Common myeloid progenitor, CD34-positive (primary cell): ENCODE data around the gene TGIF1. TPM values are rescaled to one million over a fixed set of nuclear protein-coding genes. Genes with fewer than 3 reads are reported as not detected.

Source experiments
- CTCF ChIA-PET: fragments of 350-600 bp; sonication (Branson Sonifier 250); formaldehyde crosslinking; loops from one replicate; lab custom pipeline; 2021; ENCODE audit warnings: antibody characterized with exemption; lab: Charles Lee
- POLR2A ChIA-PET: fragments of 350-600 bp; sonication (Branson Sonifier 250); formaldehyde crosslinking; loops from one replicate; lab custom pipeline; 2021; ENCODE audit warnings: antibody characterized with exemption; lab: Charles Lee
- DNase-seq, 3 donors: peaks; one replicate each; pipeline versions ENCODE4 v3.0.0 to v3.0.0-alpha.2; 2013
- H3K27ac ChIP-seq, 2 experiments: 1 replicate in 1 of 2; 2 replicates in 1 of 2; pipeline ENCODE4 v1.7.0; 2013; ENCODE audit warnings: inconsistent platforms in 2 of 2, low read length in 2 of 2, mild to moderate bottlenecking in 2 of 2, low read depth in 1 of 2, moderate library complexity in 1 of 2; ENCODE audit not compliant: severe bottlenecking in 2 of 2, insufficient read depth in 1 of 2, poor library complexity in 1 of 2
- H3K27me3 ChIP-seq, 5 experiments: replicated peaks in 2 of 5; 1 replicate in 3 of 5; 2 replicates in 2 of 5; pipeline versions ENCODE4 v1.6.1 to v1.7.0; 2013; ENCODE audit warnings: low read length in 4 of 5, mild to moderate bottlenecking in 2 of 5, moderate library complexity in 2 of 5, inconsistent platforms in 1 of 5; ENCODE audit not compliant: insufficient read depth in 5 of 5, control insufficient read depth in 4 of 5
- H3K36me3 ChIP-seq, 4 experiments: 1 replicate in 2 of 4; 2 replicates in 2 of 4; pipeline versions ENCODE4 v1.6.1 to v1.7.0; 2013; ENCODE audit warnings: low read length in 3 of 4, control low read depth in 1 of 4, mild to moderate bottlenecking in 1 of 4; ENCODE audit not compliant: control insufficient read depth in 4 of 4, insufficient read depth in 4 of 4
- H3K4me1 ChIP-seq, 4 experiments: 1 replicate in 3 of 4; 2 replicates in 1 of 4; pipeline versions ENCODE4 v1.6.1 to v1.7.1; 2013; ENCODE audit warnings: low read length in 3 of 4, mild to moderate bottlenecking in 3 of 4, control low read depth in 1 of 4, inconsistent platforms in 1 of 4, moderate library complexity in 1 of 4; ENCODE audit not compliant: control insufficient read depth in 4 of 4, insufficient read depth in 4 of 4; ENCODE audit errors: control extremely low read depth in 1 of 4
- H3K4me3 ChIP-seq, 7 experiments: 1 replicate in 4 of 7; 2 replicates in 3 of 7; pipeline versions ENCODE4 v1.5.1 to v1.7.0; 2013; ENCODE audit warnings: mild to moderate bottlenecking in 7 of 7, low read length in 6 of 7, moderate library complexity in 6 of 7, inconsistent platforms in 2 of 7, low read depth in 2 of 7, control low read depth in 1 of 7; ENCODE audit not compliant: insufficient read depth in 4 of 7, control insufficient read depth in 1 of 7; ENCODE audit errors: extremely low read depth in 1 of 7
- H3K9me3 ChIP-seq, 5 experiments: 1 replicate in 4 of 5; 2 replicates in 1 of 5; pipeline versions ENCODE4 v1.6.1 to v1.7.1; 2013; ENCODE audit warnings: low read length in 4 of 5, mild to moderate bottlenecking in 2 of 5, inconsistent platforms in 1 of 5, low read depth in 1 of 5, moderate library complexity in 1 of 5; ENCODE audit not compliant: control insufficient read depth in 4 of 5, insufficient read depth in 2 of 5; ENCODE audit errors: control extremely low read depth in 1 of 5
- WGBS: methylation state at CpG from one replicate; pipeline ENCODE4 v1.1.5; 2013; ENCODE audit not compliant: insufficient coverage; 5-methylcytosine and 5-hydroxymethylcytosine counted together
- polyA plus RNA-seq: library from polyadenylated mRNA; unstranded; fragments of 120-200 nt; gene quantifications from one replicate; pipeline ENCODE4 v1.2.1, GENCODE V29; 2013

Gene TGIF1
- 26.9 TPM for polyA plus RNA-seq

DNA sequence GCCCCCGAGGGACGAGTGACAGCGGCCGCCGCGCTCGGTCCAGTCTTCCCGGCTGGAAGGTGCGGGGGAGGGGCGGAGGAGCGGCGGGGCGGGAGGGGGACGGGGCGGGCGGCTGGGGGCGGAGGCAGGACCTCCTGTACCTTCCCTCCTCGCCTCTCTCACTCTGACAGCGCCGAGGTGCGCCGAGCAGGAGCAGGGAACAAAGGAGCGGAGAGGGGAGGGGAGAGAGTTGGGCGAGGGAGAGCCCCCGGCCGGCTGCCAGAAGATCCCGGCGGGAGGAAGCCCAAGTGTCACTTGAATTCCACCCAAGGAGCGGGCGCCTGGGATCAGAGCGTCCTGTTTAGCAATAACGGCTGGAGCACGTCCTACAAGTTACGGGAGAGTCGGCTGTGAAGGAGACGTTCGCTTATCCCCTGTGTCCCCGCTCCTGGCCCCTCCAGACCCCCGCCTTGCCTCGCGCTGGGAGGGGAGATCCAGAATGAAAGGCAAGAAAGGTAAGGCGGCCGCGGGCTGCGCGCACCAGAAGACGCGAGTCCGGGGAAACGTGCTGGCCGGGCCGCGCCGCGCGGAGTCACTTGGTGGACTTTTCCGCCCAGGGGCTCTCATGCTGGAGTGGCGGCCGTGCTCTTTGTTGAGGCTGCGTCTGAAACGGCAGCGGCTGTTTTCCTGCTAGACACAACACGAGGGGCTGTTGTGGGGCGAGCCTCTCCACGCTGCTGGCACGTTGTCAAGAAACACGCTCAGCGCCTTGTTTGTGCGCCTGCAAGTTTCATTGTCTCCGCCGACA is at the start of gene TGIF1:
Gene TGIF1, plus strand, starts transcription at position 161 of the 787 bp plus-strand sequence. Its CDS starts 318 bp downstream, at position 479.
- DNase-seq: peak; percentile 64 to 84 (median 75)

DNA sequence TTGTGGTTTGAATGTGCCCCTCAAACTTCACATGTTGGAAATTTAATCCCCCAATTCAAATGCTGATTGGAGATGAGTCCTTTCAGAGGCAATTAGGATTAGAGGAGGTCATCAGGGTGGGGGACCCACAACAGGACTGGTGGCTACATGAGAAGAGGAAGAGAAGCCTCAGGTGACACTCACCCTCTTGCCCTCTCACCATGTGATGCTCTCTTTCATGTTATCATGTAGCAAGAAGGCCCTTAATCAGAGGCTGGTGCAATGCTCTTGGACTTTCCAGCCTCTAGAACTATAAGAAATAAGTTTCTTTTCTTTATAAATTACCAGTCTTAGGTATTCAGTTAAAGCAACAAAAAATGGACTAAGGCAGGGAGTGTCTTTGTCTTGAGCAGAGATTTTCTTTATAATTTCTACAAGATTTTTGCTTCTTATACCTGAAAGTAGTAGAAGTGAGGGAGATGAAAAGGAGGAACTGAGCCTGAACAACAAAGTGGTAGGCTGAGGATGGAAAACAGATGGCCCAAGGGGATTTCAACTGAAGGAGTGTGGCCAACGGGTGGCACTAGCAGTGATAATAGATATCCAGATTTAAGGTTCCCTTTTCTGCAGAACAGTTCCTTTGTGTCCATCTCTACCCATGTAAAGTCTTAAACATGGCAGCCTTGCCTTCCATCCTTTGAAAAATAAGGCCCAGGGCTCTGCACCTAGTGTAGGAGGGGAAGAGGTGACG is 49.2 kb upstream of the TGIF1 start:
- Histone ChIP-seq H3K27me3 (no peaks in the 10 kb centered on the region), H3K4me3 (no peak overlapping the region), H3K36me3 (no peaks in the 10 kb centered on the region), H3K27ac (no peak overlapping the region), H3K4me1 (peaks cover 0 to 5% (median 0%) of the 10 kb centered on the region in 4 experiments), H3K9me3 (peaks cover 0 to 6% (median 0%) of the 10 kb centered on the region in 5 experiments)
- ChIA-PET POLR2A (no interaction called here), CTCF (interaction anchor here (0.9 kb wide), 1 partner anchor 14 kb away, joined by 3 read pairs; no protein-coding TSS in a partner anchor)
- peak in 1 of 3 donors; percentile 3 for DNase-seq
- WGBS: 75% methylated on average over 2 of the region's 2 CpGs

More for the DNA sequence above, at the start of gene TGIF1:
- H3K9me3 ChIP-seq: no peaks in the 10 kb centered on the region
- WGBS: under 1% methylated on average over 53 of the region's 71 CpGs
- H3K36me3 ChIP-seq: no peaks in the 10 kb centered on the region
- ChIA-PET CTCF (interaction anchor here (2.7 kb wide), 1 partner anchor 134 kb away, joined by 8 read pairs; no protein-coding TSS in a partner anchor), POLR2A (interaction anchor here (0.6 to 3.0 kb wide), 3 partner anchors 49 to 272 kb away, joined by 3 to 12 read pairs (median 3); no protein-coding TSS in a partner anchor)
- peak within 1 kb of the TSS; percentile 95 to 98 for H3K27ac ChIP-seq
- no peaks in the 10 kb centered on the region for H3K27me3 ChIP-seq
- peaks cover 25 to 79% (median 62%) of the 10 kb centered on the region in 4 experiments for H3K4me1 ChIP-seq
- H3K4me3 ChIP-seq: peak within 1 kb of the TSS; percentile 57 to 98 (median 88)

DNA sequence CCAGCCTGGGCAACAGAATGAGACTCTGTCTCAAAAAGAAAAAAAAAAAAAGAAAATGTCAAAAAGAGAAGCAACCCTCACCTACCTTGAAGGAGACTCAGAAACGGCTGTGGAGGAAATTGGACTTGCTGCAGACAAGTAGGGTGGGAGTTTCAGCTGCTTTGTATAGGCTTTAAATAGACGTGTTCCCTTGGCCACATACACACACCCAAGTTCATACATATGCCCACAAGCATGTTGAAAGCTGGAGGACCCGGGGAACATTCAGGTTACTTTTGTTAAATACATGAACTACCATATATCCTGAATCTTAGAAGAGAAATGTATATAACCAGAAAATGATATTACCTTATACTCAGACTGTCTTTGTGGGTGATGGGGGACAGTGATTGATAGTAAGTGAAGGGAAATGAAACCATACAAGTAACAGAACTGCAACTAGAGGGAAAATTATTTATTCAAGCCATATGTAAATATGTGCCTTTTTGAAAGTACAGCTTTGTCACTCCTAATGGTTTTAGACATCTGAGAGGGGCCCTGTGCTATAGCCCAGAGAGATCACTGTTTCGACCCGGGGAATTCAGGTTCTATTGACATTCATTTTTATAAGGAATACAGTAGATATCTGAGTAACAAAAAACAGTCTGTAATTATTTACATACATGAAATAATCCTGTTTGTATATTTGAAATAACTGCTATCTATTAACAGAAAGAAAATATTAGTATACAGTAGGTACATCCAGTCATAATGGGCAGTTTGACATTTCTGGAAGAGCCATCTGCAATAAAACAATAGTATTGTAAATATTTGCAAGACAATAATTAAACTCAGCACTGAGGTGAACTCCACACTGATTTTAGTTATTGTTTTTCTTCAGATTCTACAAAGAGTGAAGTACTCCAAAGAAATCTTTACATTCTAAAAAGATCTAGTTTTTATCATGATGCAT is 48.0 kb upstream of the TGIF1 start:
- H3K4me3 ChIP-seq: no peak overlapping the region
- 100% methylated on average over 1 of the region's 5 CpGs for WGBS
- peaks cover 0 to 6% (median 0%) of the 10 kb centered on the region in 5 experiments for H3K9me3 ChIP-seq
- no peaks in the 10 kb centered on the region for H3K27me3 ChIP-seq
- ChIA-PET POLR2A (no interaction called here), CTCF (no interaction called here)
- DNase-seq: no peak
- no peaks in the 10 kb centered on the region for H3K36me3 ChIP-seq
- H3K27ac ChIP-seq: no peak overlapping the region
- peaks cover 0 to 5% (median 0%) of the 10 kb centered on the region in 4 experiments for H3K4me1 ChIP-seq

DNA sequence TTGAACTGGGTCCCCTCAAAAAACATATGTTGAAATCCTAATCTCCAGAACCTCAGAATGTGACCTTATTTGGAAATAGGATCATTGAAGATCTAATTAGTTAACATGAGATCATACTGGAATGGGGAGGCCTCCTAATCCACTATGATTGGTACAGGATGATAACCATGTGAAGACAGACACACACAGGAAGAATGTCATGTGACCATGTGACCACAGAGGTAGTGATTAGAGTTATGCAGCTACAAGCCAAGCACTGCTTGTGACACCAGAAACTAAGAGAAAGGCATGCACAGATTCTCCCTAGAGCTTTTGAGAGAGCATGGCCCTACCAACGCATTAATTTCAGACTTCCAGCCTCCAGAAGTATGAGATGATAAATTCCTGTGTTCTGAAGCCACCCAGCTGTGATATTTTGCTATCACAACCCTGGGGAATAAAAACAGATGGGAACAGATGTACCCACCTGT is 47.0 kb upstream of the TGIF1 start:
- CTCF ChIA-PET: no interaction called here

DNA sequence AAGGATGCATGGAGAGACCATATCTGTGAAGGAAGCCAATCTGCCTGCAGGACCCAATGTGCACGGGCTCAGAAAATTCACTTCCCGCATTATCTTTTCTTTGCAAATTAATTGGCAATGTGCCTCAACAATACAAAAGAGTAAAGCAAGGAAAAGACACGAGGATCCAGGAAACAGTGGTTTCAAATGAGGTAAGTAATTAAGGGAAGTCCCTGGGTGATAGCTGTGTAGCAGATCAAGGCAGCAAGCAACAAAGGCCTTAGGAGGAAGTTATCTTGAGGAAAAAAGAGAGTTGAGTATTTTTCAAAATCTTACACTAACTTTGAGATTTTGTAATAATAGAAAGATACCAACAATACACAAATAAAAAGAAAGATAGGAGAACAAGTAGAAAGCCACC is 44.3 kb upstream of the TGIF1 start:
- Histone ChIP-seq H3K36me3 (no peaks in the 10 kb centered on the region), H3K27ac (no peak overlapping the region), H3K27me3 (no peaks in the 10 kb centered on the region), H3K9me3 (peaks cover 0 to 3% (median 1%) of the 10 kb centered on the region in 5 experiments), H3K4me1 (peaks cover 0 to 5% (median 0%) of the 10 kb centered on the region in 4 experiments), H3K4me3 (no peak overlapping the region)
- WGBS: no CpG with 5 or more reads among the region's 3 CpGs
- ChIA-PET POLR2A (no interaction called here), CTCF (no interaction called here)
- peak in 2 of 3 donors; percentile 26 to 30 for DNase-seq

More for the DNA sequence above, 47.0 kb upstream of the TGIF1 start:
- no peaks in the 10 kb centered on the region for H3K27me3 ChIP-seq
- POLR2A ChIA-PET: no interaction called here
- 100% methylated on average over 1 of the region's 1 CpG for WGBS
- no peak overlapping the region for H3K4me3 ChIP-seq
- no peaks in the 10 kb centered on the region for H3K36me3 ChIP-seq
- peaks cover 0 to 6% (median 0%) of the 10 kb centered on the region in 5 experiments for H3K9me3 ChIP-seq
- no peak for DNase-seq
- H3K27ac ChIP-seq: no peak overlapping the region
- H3K4me1 ChIP-seq: peaks cover 0 to 5% (median 0%) of the 10 kb centered on the region in 4 experiments

DNA sequence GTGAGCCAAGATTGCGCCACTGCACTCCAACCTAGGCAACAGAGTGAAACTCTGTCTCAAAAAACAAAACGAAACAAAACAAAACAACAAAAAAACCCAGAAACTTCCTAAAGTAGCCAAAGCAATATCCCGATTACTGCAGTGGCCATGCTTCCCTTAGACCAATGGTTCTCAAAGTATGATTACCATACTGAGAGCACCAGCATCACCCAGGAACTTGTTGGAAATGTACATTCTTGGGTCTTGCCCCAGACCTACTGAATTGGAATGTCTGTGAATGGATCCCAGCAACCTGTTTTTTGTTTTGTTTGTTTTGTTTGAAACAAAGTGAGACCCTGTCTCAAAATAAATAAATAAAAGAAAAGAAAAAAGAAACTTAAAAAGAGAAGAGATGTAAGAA is 41.9 kb upstream of the TGIF1 start:
- DNase-seq: no peak
- ChIA-PET POLR2A (no interaction called here), CTCF (no interaction called here)
- Histone ChIP-seq H3K36me3 (no peaks in the 10 kb centered on the region), H3K27ac (no peak overlapping the region), H3K9me3 (peaks cover 0 to 3% (median 0%) of the 10 kb centered on the region in 5 experiments), H3K4me1 (peaks cover 0 to 5% (median 1%) of the 10 kb centered on the region in 4 experiments), H3K4me3 (no peak overlapping the region), H3K27me3 (peaks cover 0 to 2% (median 0%) of the 10 kb centered on the region in 5 experiments)
- 100% methylated on average over 2 of the region's 3 CpGs for WGBS
